SK-N-SH (cell line): ENCODE data around the gene TMED9. TPM values are rescaled to one million over a fixed set of nuclear protein-coding genes. Genes with fewer than 3 reads are reported as not detected.

Experiments used
- CTCF ChIA-PET: fragments of 300-600, 350-600 bp; formaldehyde crosslinking; extraction: SDS; loops from one replicate; lab custom pipeline; 2021; lab: Yijun Ruan, JAX
- POLR2A ChIA-PET: fragments of 350-600 bp; sonication (Branson Sonifier 250); formaldehyde crosslinking; extraction: SDS; loops from one replicate; lab custom pipeline; 2020; ENCODE audit warnings: antibody characterized with exemption, inconsistent platforms; lab: Yijun Ruan, JAX
- DNase-seq: peaks from one replicate; pipeline ENCODE4 v3.0.0; 2012
- H2AFZ ChIP-seq: fragments of 200-600 bp; sonication (generic); 2 replicates; pipeline ENCODE4 v1.8.1; 2016; ENCODE audit warnings: antibody characterized with exemption, mild to moderate bottlenecking, low read depth
- H3F3A ChIP-seq: fragments of 200-600 bp; sonication (generic); replicated peaks from 2 replicates; pipeline ENCODE3; 2016; ENCODE audit warnings: antibody characterized with exemption, mild to moderate bottlenecking; ENCODE audit not compliant: insufficient read depth
- H3K27ac ChIP-seq, 2 experiments: fragments of 200-500 bp in 1 of 2; fragments of 200-600 bp in 1 of 2; sonication (Bioruptor generic) in 1 of 2; sonication (generic), shearing (Covaris generic) in 1 of 2; 2 replicates each; pipeline versions ENCODE4 v1.5.1 to v1.6.1; 2014 to 2016; ENCODE audit warnings: low read depth in 2 of 2, inconsistent platforms in 1 of 2, low read length in 1 of 2, mild to moderate bottlenecking in 1 of 2, mixed read lengths in 1 of 2
- H3K27me3 ChIP-seq: fragments of 200-600 bp; sonication (generic), shearing (Covaris generic); 2 replicates; pipeline ENCODE4 v1.6.1; 2016; ENCODE audit warnings: mixed run types; ENCODE audit not compliant: insufficient read depth
- H3K36me3 ChIP-seq, 2 experiments: fragments of 200-500 bp in 1 of 2; fragments of 200-600 bp in 1 of 2; sonication (Bioruptor generic) in 1 of 2; sonication (generic) in 1 of 2; replicated peaks in 1 of 2; 2 replicates each; pipeline versions ENCODE3 to v1.5.1; 2014 to 2016; ENCODE audit warnings: low read length in 1 of 2, mild to moderate bottlenecking in 1 of 2; ENCODE audit not compliant: insufficient read depth in 2 of 2, control insufficient read depth in 1 of 2
- H3K4me1 ChIP-seq, 2 experiments: fragments of 200-500 bp in 1 of 2; fragments of 200-600 bp in 1 of 2; sonication (Bioruptor generic) in 1 of 2; sonication (generic), shearing (Covaris generic) in 1 of 2; 2 replicates each; pipeline versions ENCODE4 v1.5.1 to v1.6.1; 2014 to 2016; ENCODE audit warnings: low read depth in 1 of 2, low read length in 1 of 2, mixed run types in 1 of 2; ENCODE audit not compliant: insufficient read depth in 2 of 2, control insufficient read depth in 1 of 2
- H3K4me2 ChIP-seq: fragments of 200-600 bp; sonication (generic), shearing (Covaris generic); 2 replicates; pipeline ENCODE4 v1.6.1; 2017; ENCODE audit warnings: mixed run types
- H3K4me3 ChIP-seq, 2 experiments: fragments of 200-500 bp in 1 of 2; fragments of 200-600 bp in 1 of 2; sonication (Bioruptor generic) in 1 of 2; sonication (generic), shearing (Covaris generic) in 1 of 2; 2 replicates each; pipeline versions ENCODE4 v1.5.1 to v1.8.1; 2014 to 2016; ENCODE audit warnings: low read depth in 2 of 2, inconsistent platforms in 1 of 2, low read length in 1 of 2, mild to moderate bottlenecking in 1 of 2, mixed read lengths in 1 of 2, moderate library complexity in 1 of 2
- H3K79me2 ChIP-seq: fragments of 200-600 bp; sonication (generic); 2 replicates; pipeline ENCODE4 v1.8.1; 2017; ENCODE audit warnings: mild to moderate bottlenecking; ENCODE audit not compliant: insufficient read depth
- H3K9ac ChIP-seq: fragments of 200-600 bp; sonication (generic); 2 replicates; pipeline ENCODE4 v1.6.1; 2017; ENCODE audit warnings: mixed run types
- H3K9me2 ChIP-seq: fragments of 200-600 bp; sonication (generic); 2 replicates; pipeline ENCODE4 v1.6.1; 2017; ENCODE audit warnings: mixed run types
- H3K9me3 ChIP-seq: fragments of 200-600 bp; sonication (generic); 2 replicates; pipeline ENCODE4 v1.6.1; 2017; ENCODE audit warnings: mixed run types, mild to moderate bottlenecking, moderate library complexity
- H4K20me1 ChIP-seq: fragments of 200-600 bp; sonication (generic); 2 replicates; pipeline ENCODE4 v1.6.1; 2017; ENCODE audit warnings: mild to moderate bottlenecking, mixed run types; ENCODE audit not compliant: insufficient read depth
- CHD2 ChIP-seq: fragments of 150-350 bp; IDR thresholded peaks from 2 replicates; pipeline ENCODE4 v1.6.1; 2018; ENCODE audit warnings: low read length; ENCODE audit not compliant: partially characterized antibody
- ELF1 ChIP-seq: IDR thresholded peaks from 2 replicates; pipeline ENCODE4 v1.4.0; 2012
- FOSL2 ChIP-seq: IDR thresholded peaks from 2 replicates; pipeline ENCODE4 v1.4.0; 2012; ENCODE audit warnings: low read depth, mild to moderate bottlenecking, moderate library complexity, borderline replicate concordance
- IRF3 ChIP-seq: fragments of 150-350 bp; IDR thresholded peaks from 2 replicates; pipeline ENCODE4 v1.6.1; 2016; ENCODE audit warnings: mild to moderate bottlenecking, low read depth, low read length
- MEF2A ChIP-seq: IDR thresholded peaks from 2 replicates; pipeline ENCODE4 v1.4.0; 2012; ENCODE audit warnings: low read depth, borderline replicate concordance
- NFIC ChIP-seq: IDR thresholded peaks from 2 replicates; pipeline ENCODE4 v1.4.0; 2012; ENCODE audit warnings: borderline replicate concordance
- POLR2AphosphoS5 ChIP-seq: IDR thresholded peaks from 2 replicates; pipeline ENCODE4 v1.6.1; 2012; ENCODE audit warnings: low read depth, low read length
- RCOR1 ChIP-seq: fragments of 150-350 bp; IDR thresholded peaks from 2 replicates; pipeline ENCODE4 v1.6.1; 2017; ENCODE audit warnings: antibody characterized with exemption, low read length
- RXRA ChIP-seq: IDR thresholded peaks from 2 replicates; pipeline ENCODE4 v1.4.0; 2012; ENCODE audit warnings: low read depth, mild to moderate bottlenecking, borderline replicate concordance
- TAF1 ChIP-seq: IDR thresholded peaks from 2 replicates; pipeline ENCODE4 v1.6.1; 2012; ENCODE audit warnings: low read depth, mild to moderate bottlenecking, low read length, moderate library complexity, borderline replicate concordance
- TCF12 ChIP-seq: IDR thresholded peaks from 2 replicates; pipeline ENCODE4 v1.4.0; 2012
- TEAD4 ChIP-seq: IDR thresholded peaks from 2 replicates; pipeline ENCODE4 v1.4.0; 2012; ENCODE audit warnings: mild to moderate bottlenecking, borderline replicate concordance; ENCODE audit not compliant: insufficient read depth
- USF1 ChIP-seq: IDR thresholded peaks from 2 replicates; pipeline ENCODE4 v1.4.0; 2012; ENCODE audit warnings: low read depth, borderline replicate concordance
- YY1 ChIP-seq: IDR thresholded peaks from 2 replicates; pipeline ENCODE4 v1.4.0; 2012; ENCODE audit warnings: low read depth, mild to moderate bottlenecking
- WGBS: methylation state at CpG from one replicate; pipeline ENCODE4 v1.1.6; 2017; ENCODE audit warnings: low lambda C conversion rate; 5-methylcytosine and 5-hydroxymethylcytosine counted together
- polyA plus RNA-seq, 3 experiments: library from polyadenylated mRNA; depleted of rRNA; stranded (reverse); fragments of >200 nt; gene quantifications; 2 replicates each; pipeline ENCODE4 v1.2.3, GENCODE V29; 2012

The TMED9 gene
- polyA plus RNA-seq, 1 of the 3 experiments (the other 2 are of a cell fraction), result 264 TPM

GRCh38 chr5:177595991-177596774 lies 4.2 kb downstream of the TMED9 start:
- 100% methylated on average over 2 of the region's 2 CpGs for WGBS
- POLR2A ChIA-PET, result no interaction called here

GRCh38 chr5:177596775-177597238 lies 4.8 kb downstream of the TMED9 start:
- H3F3A ChIP-seq, result peaks cover 21% of the 10 kb centered on the region
- no peak overlapping the region for H3K4me3 ChIP-seq
- H3K4me1 ChIP-seq, result peaks cover 10 to 23% of the 10 kb centered on the region in 2 experiments; a peak in 2 of 4 replicates
- DNase-seq, result no peak
- peaks cover 6% of the 10 kb centered on the region; the same call in 1 of the 2 replicates for H4K20me1 ChIP-seq
- H3K9me3 ChIP-seq, result no peaks in the 10 kb centered on the region
- CTCF ChIA-PET, result no interaction called here
- H3K9me2 ChIP-seq, result no peaks in the 10 kb centered on the region
- H3K9ac ChIP-seq, result no peak overlapping the region
- peaks cover 34 to 41% of the 10 kb centered on the region in 2 experiments for H3K36me3 ChIP-seq
- H3K27me3 ChIP-seq, result no peaks in the 10 kb centered on the region
- POLR2A ChIA-PET, result no interaction called here
- no peak overlapping the region for H2AFZ ChIP-seq
- no peak overlapping the region for H3K27ac ChIP-seq
- H3K4me2 ChIP-seq, result no peak overlapping the region
- H3K79me2 ChIP-seq, result peaks cover 39% of the 10 kb centered on the region
- no peak for TF ChIP-seq ELF1
- TF ChIP-seq MEF2A, result no peak
- no peak for TF ChIP-seq FOSL2
- no peak for TF ChIP-seq TEAD4
- TF ChIP-seq TAF1, result no peak
- TF ChIP-seq RXRA, result no peak
- no peak for TF ChIP-seq NFIC
- no peak for TF ChIP-seq POLR2AphosphoS5
- no peak for TF ChIP-seq USF1
- no peak for TF ChIP-seq IRF3
- no peak for TF ChIP-seq RCOR1
- TF ChIP-seq TCF12, result no peak
- TF ChIP-seq YY1, result no peak
- WGBS, result 96% methylated on average over 2 of the region's 2 CpGs

More at GRCh38 chr5:177595991-177596774, 4.2 kb downstream of the TMED9 start:
- no peak for DNase-seq
- no peak overlapping the region for H2AFZ ChIP-seq
- no peak overlapping the region for H3K4me3 ChIP-seq
- no peaks in the 10 kb centered on the region for H3K27me3 ChIP-seq
- peaks cover 8 to 17% of the 10 kb centered on the region in 2 experiments; a peak in 2 of 4 replicates for H3K4me1 ChIP-seq
- H3K9ac ChIP-seq, result no peak overlapping the region
- peaks cover 34 to 41% of the 10 kb centered on the region in 2 experiments for H3K36me3 ChIP-seq
- H3K27ac ChIP-seq, result no peak overlapping the region
- no peaks in the 10 kb centered on the region for H3K9me3 ChIP-seq
- H3K79me2 ChIP-seq, result peaks cover 33% of the 10 kb centered on the region
- TF ChIP-seq CHD2 (no peak), USF1 (no peak), TAF1 (no peak)
- H4K20me1 ChIP-seq, result peaks cover 6% of the 10 kb centered on the region; the same call in 1 of the 2 replicates
- H3K9me2 ChIP-seq, result no peaks in the 10 kb centered on the region
- CTCF ChIA-PET, result no interaction called here
- peaks cover 21% of the 10 kb centered on the region for H3F3A ChIP-seq
- H3K4me2 ChIP-seq, result no peak overlapping the region
